Colonic mucosa (tissue), 4 donors: ENCODE measurements around the gene BMP2K. TPM values are rescaled to one million over a fixed set of nuclear protein-coding genes. Genes with fewer than 3 reads are reported as not detected.

Experiments used
- DNase-seq: peaks from one replicate; pipeline ENCODE4 v3.0.0-alpha.2; 2020
- H3K27ac ChIP-seq: fragments of 200-600 bp; one replicate; pipeline ENCODE4 v1.8.0; 2021
- H3K27me3 ChIP-seq: fragments of 200-600 bp; one replicate; pipeline ENCODE4 v1.8.0; 2021
- H3K36me3 ChIP-seq: fragments of 200-600 bp; one replicate; pipeline ENCODE4 v1.8.0; 2021
- H3K4me1 ChIP-seq: fragments of 200-600 bp; one replicate; pipeline ENCODE4 v1.8.0; 2021; ENCODE audit warnings: mild to moderate bottlenecking
- H3K4me3 ChIP-seq: fragments of 200-600 bp; one replicate; pipeline ENCODE4 v1.8.0; 2021
- H3K9ac ChIP-seq, 2 donors: one replicate each; pipeline ENCODE4 v1.7.0; 2013; ENCODE audit warnings: control low read depth in 2 of 2, low read depth in 2 of 2, low read length in 2 of 2
- H3K9me3 ChIP-seq: fragments of 200-600 bp; one replicate; pipeline ENCODE4 v1.8.0; 2021
- intact Hi-C: fragments of 100-400 bp; cut with DNase I; formaldehyde crosslinking; loops from one replicate; pipeline ENCODE4 v1.14.1; 2022
- total RNA-seq, 2 donors: library from RNA; stranded (reverse); fragmentation: NEBNext Ultra II Directional in 1 of 2; extraction: Animal tissue kit (Norgen Biotek cat#: 25700) in 1 of 2; gene quantifications; one replicate each; pipeline ENCODE4 v1.2.1, GENCODE V29; 2021
- TF ChIP-seq, protein P1 (sequence below): fragments of 200-600 bp; IDR thresholded peaks from one replicate; pipeline ENCODE4 v1.8.0; 2022; ENCODE audit warnings: antibody characterized with exemption, mild to moderate bottlenecking
- donor health status: healthy.
- donor health status: DM: no; HTN: no; CAD: no.
- donor health status: DM: no; HTN: no; CAD: no.

Gene BMP2K
- total RNA-seq, 2 donors from 2014 or later, result 52.4 to 55.7 TPM

DNA sequence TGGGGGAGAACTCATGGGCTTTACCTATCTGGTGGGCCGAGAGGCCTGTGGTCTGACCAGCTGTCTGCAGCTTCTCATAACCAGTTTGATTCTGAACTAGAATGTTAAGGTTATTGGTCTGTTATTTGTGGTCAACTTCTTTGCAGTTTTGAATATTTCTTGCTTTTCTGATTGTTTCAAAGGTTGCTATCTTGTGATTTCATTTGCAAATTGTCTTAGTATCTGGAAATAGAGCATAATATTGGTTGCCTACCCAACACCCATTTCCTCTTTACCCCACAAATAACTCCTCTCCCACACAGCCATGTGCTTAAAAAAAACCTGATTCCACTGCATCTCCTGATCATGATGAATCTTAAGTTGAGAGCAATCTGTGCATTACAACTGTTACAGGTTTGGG, 39.1 kb upstream of the BMP2K start:
- Histone ChIP-seq H3K9ac (no peak overlapping the region), H3K27me3 (no peaks in the 10 kb centered on the region), H3K4me1 (no peaks in the 10 kb centered on the region), H3K36me3 (no peaks in the 10 kb centered on the region), H3K4me3 (no peak overlapping the region), H3K27ac (no peak overlapping the region), H3K9me3 (no peaks in the 10 kb centered on the region)
- no peak for DNase-seq
- TF ChIP-seq, protein P1, sequence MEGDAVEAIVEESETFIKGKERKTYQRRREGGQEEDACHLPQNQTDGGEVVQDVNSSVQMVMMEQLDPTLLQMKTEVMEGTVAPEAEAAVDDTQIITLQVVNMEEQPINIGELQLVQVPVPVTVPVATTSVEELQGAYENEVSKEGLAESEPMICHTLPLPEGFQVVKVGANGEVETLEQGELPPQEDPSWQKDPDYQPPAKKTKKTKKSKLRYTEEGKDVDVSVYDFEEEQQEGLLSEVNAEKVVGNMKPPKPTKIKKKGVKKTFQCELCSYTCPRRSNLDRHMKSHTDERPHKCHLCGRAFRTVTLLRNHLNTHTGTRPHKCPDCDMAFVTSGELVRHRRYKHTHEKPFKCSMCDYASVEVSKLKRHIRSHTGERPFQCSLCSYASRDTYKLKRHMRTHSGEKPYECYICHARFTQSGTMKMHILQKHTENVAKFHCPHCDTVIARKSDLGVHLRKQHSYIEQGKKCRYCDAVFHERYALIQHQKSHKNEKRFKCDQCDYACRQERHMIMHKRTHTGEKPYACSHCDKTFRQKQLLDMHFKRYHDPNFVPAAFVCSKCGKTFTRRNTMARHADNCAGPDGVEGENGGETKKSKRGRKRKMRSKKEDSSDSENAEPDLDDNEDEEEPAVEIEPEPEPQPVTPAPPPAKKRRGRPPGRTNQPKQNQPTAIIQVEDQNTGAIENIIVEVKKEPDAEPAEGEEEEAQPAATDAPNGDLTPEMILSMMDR, result no peak
- intact Hi-C loops, result no loop called here

DNA sequence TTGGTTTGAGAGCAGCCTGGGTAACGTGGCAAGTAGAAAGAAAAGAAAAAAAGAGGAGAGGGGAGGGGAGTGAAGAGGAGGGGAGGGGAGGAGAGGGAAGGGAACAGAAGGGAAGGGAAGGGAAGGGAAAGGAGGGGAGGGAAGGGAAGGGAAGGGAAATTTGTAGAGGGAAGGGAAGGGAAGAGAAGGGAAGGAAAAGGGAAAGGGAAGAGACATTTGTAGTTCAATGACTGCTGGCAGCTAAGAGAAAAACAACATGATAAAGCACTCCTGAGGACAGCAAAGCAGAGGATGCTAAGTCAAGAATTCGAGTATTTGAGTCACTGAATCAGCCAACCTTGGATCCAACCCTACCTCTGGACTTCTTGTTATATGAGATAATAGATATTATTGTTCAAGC, 38.2 kb upstream of the BMP2K start:
- TF ChIP-seq, protein P1, result no peak

DNA sequence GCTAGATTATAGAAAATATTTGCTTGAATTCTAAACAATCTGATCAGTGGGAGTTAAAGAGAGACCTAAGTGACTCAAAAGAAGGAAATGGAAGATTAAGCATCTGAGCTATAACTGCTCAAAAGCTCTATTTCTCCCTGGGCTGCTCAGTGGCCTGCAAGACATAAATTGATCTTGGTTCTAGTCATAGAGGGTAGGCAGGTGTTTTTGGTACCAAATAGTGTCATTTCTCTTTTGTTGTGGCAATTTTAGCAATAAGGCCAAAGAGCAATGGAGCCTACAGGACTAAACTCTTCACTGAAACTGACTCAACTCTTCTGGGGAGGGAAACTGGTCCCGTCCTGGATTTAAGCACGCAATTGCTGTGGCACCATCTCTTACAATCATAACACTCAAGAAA, 33.9 kb upstream of the BMP2K start:
- Histone ChIP-seq H3K4me3 (no peak overlapping the region), H3K36me3 (no peaks in the 10 kb centered on the region), H3K4me1 (no peaks in the 10 kb centered on the region), H3K9ac (no peak overlapping the region), H3K27ac (no peak overlapping the region), H3K27me3 (no peaks in the 10 kb centered on the region), H3K9me3 (no peaks in the 10 kb centered on the region)
- DNase-seq, result no peak
- TF ChIP-seq, protein P1, result no peak
- intact Hi-C loops, result no loop called here

More for the DNA sequence above, 38.2 kb upstream of the BMP2K start:
- H3K4me1 ChIP-seq, result no peaks in the 10 kb centered on the region
- intact Hi-C loops, result no loop called here
- H3K9me3 ChIP-seq, result no peaks in the 10 kb centered on the region
- H3K27ac ChIP-seq, result no peak overlapping the region
- no peak overlapping the region for H3K4me3 ChIP-seq
- H3K9ac ChIP-seq, result no peak overlapping the region
- H3K27me3 ChIP-seq, result no peaks in the 10 kb centered on the region
- H3K36me3 ChIP-seq, result no peaks in the 10 kb centered on the region
- no peak for DNase-seq

DNA sequence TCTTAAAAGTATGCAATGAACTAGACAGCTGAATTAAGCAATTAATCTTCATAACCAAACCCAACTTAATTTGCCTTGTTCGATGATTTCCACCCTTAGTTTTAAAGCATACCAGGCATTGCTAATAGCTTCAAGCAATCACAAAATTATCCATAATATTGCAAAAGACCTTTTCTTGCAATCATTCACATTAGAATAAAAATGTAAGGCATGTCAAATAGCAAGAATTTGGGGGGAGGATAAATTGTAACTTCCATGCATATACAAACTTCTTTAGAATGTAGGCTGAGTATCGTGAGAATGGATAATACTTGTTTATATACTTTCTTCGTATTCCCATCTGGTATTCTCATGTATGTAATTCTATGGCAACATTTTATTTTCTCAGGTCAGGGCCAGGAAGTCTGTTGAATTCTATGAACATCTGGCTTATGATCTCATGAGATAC, 28.7 kb upstream of the BMP2K start:
- no peaks in the 10 kb centered on the region for H3K36me3 ChIP-seq
- intact Hi-C loops, result no loop called here
- no peaks in the 10 kb centered on the region for H3K9me3 ChIP-seq
- DNase-seq, result no peak
- H3K4me3 ChIP-seq, result no peak overlapping the region
- H3K27me3 ChIP-seq, result no peaks in the 10 kb centered on the region
- no peaks in the 10 kb centered on the region for H3K4me1 ChIP-seq
- H3K9ac ChIP-seq, result no peak overlapping the region
- TF ChIP-seq, protein P1, result no peak
- no peak overlapping the region for H3K27ac ChIP-seq

DNA sequence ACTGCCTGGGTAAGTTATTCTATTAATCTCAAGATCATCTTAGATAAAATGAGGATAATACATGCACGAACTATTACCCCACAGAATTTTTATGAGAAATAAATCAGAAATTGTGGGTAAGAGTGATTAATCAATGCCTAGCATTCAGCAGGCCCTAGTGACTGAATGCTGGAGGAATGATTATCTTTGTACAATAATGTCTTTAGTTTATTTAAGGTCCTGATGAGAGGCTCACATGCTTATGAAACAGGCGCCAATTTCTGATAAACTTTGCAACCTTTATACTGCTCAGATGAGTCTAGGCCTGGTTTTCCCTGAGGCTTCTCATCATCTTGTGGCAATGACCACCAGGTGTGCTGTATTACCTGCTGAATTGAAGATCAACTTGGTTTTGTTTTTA, 27.8 kb upstream of the BMP2K start:
- intact Hi-C loops, result no loop called here
- H3K27me3 ChIP-seq, result no peaks in the 10 kb centered on the region
- no peak overlapping the region for H3K9ac ChIP-seq
- H3K36me3 ChIP-seq, result no peaks in the 10 kb centered on the region
- H3K4me1 ChIP-seq, result no peaks in the 10 kb centered on the region
- DNase-seq, result no peak
- TF ChIP-seq, protein P1, result no peak
- no peak overlapping the region for H3K27ac ChIP-seq
- no peak overlapping the region for H3K4me3 ChIP-seq
- no peaks in the 10 kb centered on the region for H3K9me3 ChIP-seq
